Fibroblast of mammary gland (primary cell): Measurements from ENCODE around the gene E2F1.

Experiments used
- DNase-seq: peaks from one replicate; pipeline ENCODE4 v3.0.0-alpha.2; 2010; ENCODE audit warnings: low read depth
- H3K4me3 ChIP-seq: 2 replicates; pipeline ENCODE4 v1.5.1; 2011; ENCODE audit warnings: low read depth, mild to moderate bottlenecking, low read length, moderate library complexity; ENCODE audit not compliant: control insufficient read depth
- CTCF ChIP-seq: conservative IDR thresholded peaks from 2 replicates; pipeline ENCODE4 v1.5.1; 2011; ENCODE audit warnings: low read depth, low read length, inconsistent platforms; ENCODE audit not compliant: control insufficient read depth, insufficient read depth

Gene E2F1

GRCh38 chr20:33674294-33675135, 11.7 kb downstream of the E2F1 start, which contains the start of gene NECAB3:
TSS of gene NECAB3 (minus strand) at chr20:33674428. CDS start at chr20:33674352, 76 bp downstream.
- DNase-seq, result peak; percentile 60
- H3K4me3 ChIP-seq, result peak within 1 kb of the TSS; percentile 76
- no peak for TF ChIP-seq CTCF

GRCh38 chr20:33673410-33674293, 12.5 kb downstream of the E2F1 start:
- TF ChIP-seq CTCF, result no peak
- H3K4me3 ChIP-seq, result peak overlapping the region; percentile 76
- DNase-seq, result peak; percentile 47

- no peak for DNase-seq
- TF ChIP-seq CTCF, result no peak
- H3K4me3 ChIP-seq, result peak overlapping the region; percentile 76
Measured at GRCh38 chr20:33673114-33673409, 13.1 kb downstream of the E2F1 start.

- DNase-seq, result peak; percentile 18
- TF ChIP-seq CTCF, result no peak
- peak overlapping the region; percentile 76 for H3K4me3 ChIP-seq
Measured at GRCh38 chr20:33672426-33673113, 13.6 kb downstream of the E2F1 start.

GRCh38 chr20:33671573-33672288, 14.5 kb downstream of the E2F1 start:
- no peak for TF ChIP-seq CTCF
- H3K4me3 ChIP-seq, result no peak overlapping the region
- DNase-seq, result no peak

GRCh38 chr20:33670715-33671499, 15.3 kb downstream of the E2F1 start:
- DNase-seq, result no peak

More at GRCh38 chr20:33670715-33671499, 15.3 kb downstream of the E2F1 start:
- TF ChIP-seq CTCF, result no peak
- H3K4me3 ChIP-seq, result no peak overlapping the region
